ENCODE results near the gene ZNF665.
"Not testable (repeated sequence)": the region's sequence is repeated elsewhere in the genome, so short reads cannot be mapped to it uniquely, and the experiment has no call there.

- peak; percentile 43 for TF ChIP-seq CTCF (conservative IDR thresholded peaks at IDR 0.05; ENCODE audit: low read length)
- TF ChIP-seq EZH2phosphoT487 (IDR thresholded peaks at IDR 0.05; ENCODE audit: borderline replicate concordance, low read depth, low read length) = not testable (repeated sequence)
Measured at GRCh38 chr19:53185155-53185882, 7.8 kb downstream of the ZNF665 start.
